Liver (tissue), 9 donors: ENCODE measurements around the gene TSR1. TPM values are rescaled to one million over a fixed set of nuclear protein-coding genes. Genes with fewer than 3 reads are reported as not detected.

Experiments used
- DNase-seq: peaks from one replicate; pipeline ENCODE4 v3.0.0-alpha.2; 2017; ENCODE audit warnings: low spot score
- H3K27ac ChIP-seq, 2 donors: one replicate each; pipeline ENCODE4 v1.7.0; 2013; ENCODE audit warnings: inconsistent platforms in 2 of 2, low read length in 2 of 2, control low read depth in 1 of 2, low read depth in 1 of 2, mild to moderate bottlenecking in 1 of 2
- H3K27me3 ChIP-seq, 4 donors: one replicate each; pipeline versions ENCODE4 v1.6.1 to v1.7.0; 2013; ENCODE audit warnings: low read length in 3 of 4, inconsistent platforms in 1 of 4, mild to moderate bottlenecking in 1 of 4, moderate library complexity in 1 of 4; ENCODE audit not compliant: control insufficient read depth in 4 of 4, insufficient read depth in 4 of 4
- H3K36me3 ChIP-seq, 4 donors: one replicate each; pipeline versions ENCODE4 v1.6.1 to v1.7.0; 2013; ENCODE audit warnings: low read length in 3 of 4, mild to moderate bottlenecking in 3 of 4, low read depth in 1 of 4, moderate library complexity in 1 of 4; ENCODE audit not compliant: control insufficient read depth in 4 of 4, insufficient read depth in 3 of 4
- H3K4me1 ChIP-seq, 4 donors: one replicate each; pipeline versions ENCODE4 v1.6.1 to v1.7.0; 2013; ENCODE audit warnings: low read length in 3 of 4, mild to moderate bottlenecking in 3 of 4, moderate library complexity in 1 of 4; ENCODE audit not compliant: control insufficient read depth in 4 of 4, insufficient read depth in 4 of 4
- H3K4me3 ChIP-seq, 3 donors: one replicate each; pipeline versions ENCODE4 v1.6.1 to v1.7.0; 2013; ENCODE audit warnings: low read length in 3 of 3, control low read depth in 1 of 3, low read depth in 1 of 3, mild to moderate bottlenecking in 1 of 3
- H3K9ac ChIP-seq, 2 donors: one replicate each; pipeline ENCODE4 v1.7.0; 2013; ENCODE audit warnings: low read length in 2 of 2, mild to moderate bottlenecking in 2 of 2, moderate library complexity in 2 of 2, control low read depth in 1 of 2, low read depth in 1 of 2
- H3K9me3 ChIP-seq, 4 donors: one replicate each; pipeline versions ENCODE4 v1.6.1 to v1.7.0; 2013; ENCODE audit warnings: low read length in 3 of 4; ENCODE audit not compliant: control insufficient read depth in 4 of 4
- ATF3 ChIP-seq: IDR thresholded peaks from 2 replicates; pipeline ENCODE4 v1.6.1; 2016; ENCODE audit warnings: antibody characterized with exemption
- EGR1 ChIP-seq, 2 donors: IDR thresholded peaks; 2 replicates each; pipeline ENCODE4 v1.6.1; 2016 to 2018; ENCODE audit warnings: antibody characterized with exemption in 2 of 2, low read depth in 2 of 2
- FOXA1 ChIP-seq: IDR thresholded peaks from 2 replicates; pipeline ENCODE4 v1.6.1; 2016; ENCODE audit warnings: antibody characterized with exemption
- FOXA2 ChIP-seq: IDR thresholded peaks from 2 replicates; pipeline ENCODE4 v1.6.1; 2016; ENCODE audit warnings: antibody characterized with exemption
- GABPA ChIP-seq, 2 donors: IDR thresholded peaks in 1 of 2; conservative IDR thresholded peaks in 1 of 2; 2 replicates each; pipeline ENCODE4 v1.6.1; 2016; ENCODE audit warnings: antibody characterized with exemption in 2 of 2, mild to moderate bottlenecking in 1 of 2, moderate library complexity in 1 of 2
- HNF4A ChIP-seq, 2 donors: conservative IDR thresholded peaks; 2 replicates each; pipeline ENCODE4 v1.6.1; 2016; ENCODE audit warnings: antibody characterized with exemption in 2 of 2, mild to moderate bottlenecking in 2 of 2
- HNF4G ChIP-seq: IDR thresholded peaks from 2 replicates; pipeline ENCODE4 v1.6.1; 2016; ENCODE audit warnings: antibody characterized with exemption
- JUND ChIP-seq, 2 donors: IDR thresholded peaks; 2 replicates each; pipeline ENCODE4 v1.6.1; 2016; ENCODE audit warnings: antibody characterized with exemption in 2 of 2
- MAX ChIP-seq: IDR thresholded peaks from 2 replicates; pipeline ENCODE4 v1.6.1; 2016; ENCODE audit warnings: antibody characterized with exemption
- NR2F2 ChIP-seq: IDR thresholded peaks from 2 replicates; pipeline ENCODE4 v1.6.1; 2016; ENCODE audit warnings: antibody characterized with exemption
- RAD21 ChIP-seq, 2 donors: IDR thresholded peaks; 2 replicates each; pipeline ENCODE4 v1.6.1; 2016; ENCODE audit warnings: antibody characterized with exemption in 2 of 2, mild to moderate bottlenecking in 2 of 2
- REST ChIP-seq: IDR thresholded peaks from 2 replicates; pipeline ENCODE4 v1.6.1; 2016; ENCODE audit warnings: antibody characterized with exemption, mild to moderate bottlenecking
- RXRA ChIP-seq, 2 donors: IDR thresholded peaks; 2 replicates each; pipeline ENCODE4 v1.6.1; 2017 to 2018; ENCODE audit warnings: antibody characterized with exemption in 2 of 2, mild to moderate bottlenecking in 1 of 2
- SP1 ChIP-seq: IDR thresholded peaks from 2 replicates; pipeline ENCODE4 v1.6.1; 2018; ENCODE audit warnings: antibody characterized with exemption, mild to moderate bottlenecking
- TAF1 ChIP-seq: conservative IDR thresholded peaks from 2 replicates; pipeline ENCODE4 v1.6.1; 2016; ENCODE audit warnings: antibody characterized with exemption, mild to moderate bottlenecking
- YY1 ChIP-seq: IDR thresholded peaks from 2 replicates; pipeline ENCODE4 v1.6.1; 2016; ENCODE audit warnings: antibody characterized with exemption, mild to moderate bottlenecking
- ZBTB33 ChIP-seq: IDR thresholded peaks from 2 replicates; pipeline ENCODE4 v1.6.1; 2016; ENCODE audit warnings: antibody characterized with exemption
- WGBS: extraction: QIAGEN DNeasy Blood & Tissue Kit; methylation state at CpG from one replicate; pipeline ENCODE4 v1.1.7; 2013; 5-methylcytosine and 5-hydroxymethylcytosine counted together
- polyA plus RNA-seq, 2 donors: library from polyadenylated mRNA; stranded (reverse) in 1 of 2; unstranded in 1 of 2; fragments of 200-250 nt in 1 of 2; fragments of >200 nt in 1 of 2; fragmentation: Nextera tagmentation in 1 of 2; extraction: Ambion mirVana in 1 of 2; gene quantifications; one replicate each; pipeline versions ENCODE4 v1.2.1 to v1.2.3, GENCODE V29; 2013 to 2015
- total RNA-seq, 2 donors: library from RNA; depleted of rRNA; stranded (reverse); fragments of >200 nt; gene quantifications; one replicate each; pipeline ENCODE4 v1.2.3, GENCODE V29; 2014
- donor health status: healthy.
- donor health status: healthy.
- donor health status: healthy.
- donor health status: healthy.
- donor health status: healthy.

The TSR1 gene
- total and polyA plus RNA-seq, 4 donors = 6.5 to 27.0 (median 13.8) TPM

- Histone ChIP-seq H3K27me3 (no peaks in the 10 kb centered on the region), H3K9me3 (no peaks in the 10 kb centered on the region), H3K4me3 (no peak overlapping the region), H3K9ac (no peak overlapping the region), H3K4me1 (no peaks in the 10 kb centered on the region), H3K36me3 (peaks cover under 1 to 30% (median 4%) of the 10 kb centered on the region in 4 donors), H3K27ac (no peak overlapping the region)
- no peak for DNase-seq
- 97% methylated on average over 14 of the region's 14 CpGs for WGBS
- TF ChIP-seq FOXA2 (no peak), ATF3 (no peak), SP1 (no peak), HNF4G (no peak), GABPA (IDR thresholded peaks at IDR 0.05 in 1 of 2, conservative IDR thresholded peaks at IDR 0.05 in 1 of 2) (no peak), RXRA (IDR thresholded peaks at IDR 0.05) (no peak), ZBTB33 (no peak), NR2F2 (no peak), JUND (IDR thresholded peaks at IDR 0.05) (no peak), EGR1 (IDR thresholded peaks at IDR 0.05; ENCODE audit: low read depth in 2 of 2) (no peak), RAD21 (IDR thresholded peaks at IDR 0.05) (no peak)
Observed at GRCh38 chr17:2362881-2363280, 26.6 kb upstream of the TSR1 start.

GRCh38 chr17:2362416-2362815 is 26.2 kb upstream of the TSR1 start:
- no peak overlapping the region for H3K9ac ChIP-seq
- H3K9me3 ChIP-seq = no peaks in the 10 kb centered on the region
- no peaks in the 10 kb centered on the region for H3K4me1 ChIP-seq
- no peak overlapping the region for H3K27ac ChIP-seq
- no peaks in the 10 kb centered on the region for H3K27me3 ChIP-seq
- H3K36me3 ChIP-seq = peaks cover 0 to 30% (median 4%) of the 10 kb centered on the region in 4 donors
- DNase-seq = no peak
- no peak overlapping the region for H3K4me3 ChIP-seq
- TF ChIP-seq ATF3 (no peak), JUND (IDR thresholded peaks at IDR 0.05) (no peak), ZBTB33 (no peak), REST (no peak), RAD21 (IDR thresholded peaks at IDR 0.05) (no peak), EGR1 (IDR thresholded peaks at IDR 0.05; ENCODE audit: low read depth in 2 of 2) (no peak), SP1 (no peak), YY1 (no peak), TAF1 (no peak), GABPA (IDR thresholded peaks at IDR 0.05 in 1 of 2, conservative IDR thresholded peaks at IDR 0.05 in 1 of 2) (no peak), MAX (no peak), HNF4A (conservative IDR thresholded peaks at IDR 0.05) (no peak), FOXA1 (no peak)
- 98% methylated on average over 19 of the region's 19 CpGs for WGBS
